ENCODE data around the gene HYKK. TPM values are rescaled to one million over a fixed set of nuclear protein-coding genes. Genes with fewer than 3 reads are reported as not detected.
"Not testable (repeated sequence)": the region's sequence is repeated elsewhere in the genome, so short reads cannot be mapped to it uniquely, and the experiment has no call there.

The HYKK gene
- total RNA-seq, 4 donors from 2014 or later: 8.0 to 31.9 (median 10.2) TPM

GRCh38 chr15:78542647-78543046 is 35.3 kb downstream of the HYKK start:
- TF ChIP-seq POLR2A (IDR thresholded peaks at IDR 0.05) (no peak), EP300 (IDR thresholded peaks at IDR 0.05) (no peak)
- TF ChIP-seq, protein P1, sequence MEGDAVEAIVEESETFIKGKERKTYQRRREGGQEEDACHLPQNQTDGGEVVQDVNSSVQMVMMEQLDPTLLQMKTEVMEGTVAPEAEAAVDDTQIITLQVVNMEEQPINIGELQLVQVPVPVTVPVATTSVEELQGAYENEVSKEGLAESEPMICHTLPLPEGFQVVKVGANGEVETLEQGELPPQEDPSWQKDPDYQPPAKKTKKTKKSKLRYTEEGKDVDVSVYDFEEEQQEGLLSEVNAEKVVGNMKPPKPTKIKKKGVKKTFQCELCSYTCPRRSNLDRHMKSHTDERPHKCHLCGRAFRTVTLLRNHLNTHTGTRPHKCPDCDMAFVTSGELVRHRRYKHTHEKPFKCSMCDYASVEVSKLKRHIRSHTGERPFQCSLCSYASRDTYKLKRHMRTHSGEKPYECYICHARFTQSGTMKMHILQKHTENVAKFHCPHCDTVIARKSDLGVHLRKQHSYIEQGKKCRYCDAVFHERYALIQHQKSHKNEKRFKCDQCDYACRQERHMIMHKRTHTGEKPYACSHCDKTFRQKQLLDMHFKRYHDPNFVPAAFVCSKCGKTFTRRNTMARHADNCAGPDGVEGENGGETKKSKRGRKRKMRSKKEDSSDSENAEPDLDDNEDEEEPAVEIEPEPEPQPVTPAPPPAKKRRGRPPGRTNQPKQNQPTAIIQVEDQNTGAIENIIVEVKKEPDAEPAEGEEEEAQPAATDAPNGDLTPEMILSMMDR (IDR thresholded peaks at IDR 0.05): no peak
- Histone ChIP-seq H3K4me1 (peaks cover 0 to 29% (median 11%) of the 10 kb centered on the region in 4 donors), H3K27ac (no peak overlapping the region), H3K27me3 (no peaks in the 10 kb centered on the region), H3K36me3 (peaks cover 0 to 53% (median 11%) of the 10 kb centered on the region in 3 donors), H3K9me3 (no peaks in the 10 kb centered on the region), H3K4me3 (no peak overlapping the region)
- WGBS, 2 donors: 93 to 96% methylated on average over 3 of the region's 3 CpGs
- no peak for DNase-seq (ENCODE audit: low spot score in 2 of 2)

DNA sequence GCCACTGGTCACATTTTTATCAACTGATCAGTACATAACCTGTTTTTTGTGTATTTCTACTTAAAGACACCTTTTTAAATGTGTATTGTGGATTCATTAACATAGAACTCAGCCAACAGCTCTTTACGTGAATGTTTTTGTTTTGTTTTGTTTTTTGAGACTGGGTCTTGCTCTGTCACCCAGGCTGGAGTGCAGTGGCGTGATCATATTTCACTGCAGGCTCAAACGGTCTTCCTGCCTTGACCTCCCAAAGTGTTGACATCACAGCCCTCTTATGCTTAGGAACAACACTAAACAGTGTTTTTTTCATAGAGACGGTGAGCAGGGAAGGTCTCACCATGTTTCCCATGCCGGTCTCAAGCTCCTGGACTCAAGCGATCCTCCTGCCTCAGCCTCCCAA is 42.8 kb downstream of the HYKK start:
- WGBS, 2 donors: 65 to 68% methylated on average over 6 of the region's 6 CpGs
- Histone ChIP-seq H3K36me3 (peaks cover 3 to 63% (median 11%) of the 10 kb centered on the region in 3 donors), H3K9me3 (no peaks in the 10 kb centered on the region), H3K4me1 (no peaks in the 10 kb centered on the region), H3K4me3 (no peak overlapping the region), H3K27ac (no peak overlapping the region), H3K27me3 (no peaks in the 10 kb centered on the region)
- TF ChIP-seq, protein P1 (IDR thresholded peaks at IDR 0.05): no peak
- TF ChIP-seq EP300 (IDR thresholded peaks at IDR 0.05): no peak
- no peak for TF ChIP-seq POLR2A (IDR thresholded peaks at IDR 0.05)
- no peak for DNase-seq (ENCODE audit: low spot score in 2 of 2)

GRCh38 chr15:78550815-78551214 is 43.4 kb downstream of the HYKK start:
- Histone ChIP-seq H3K27me3 (no peaks in the 10 kb centered on the region), H3K9me3 (no peaks in the 10 kb centered on the region), H3K4me1 (no peaks in the 10 kb centered on the region), H3K36me3 (peaks cover 3 to 57% (median 5%) of the 10 kb centered on the region in 3 donors), H3K27ac (no peak overlapping the region), H3K4me3 (no peak overlapping the region)
- WGBS, 2 donors: 71 to 79% methylated on average over 3 of the region's 3 CpGs
- no peak for DNase-seq (ENCODE audit: low spot score in 2 of 2)
- TF ChIP-seq POLR2A (IDR thresholded peaks at IDR 0.05) (no peak), EP300 (IDR thresholded peaks at IDR 0.05) (no peak)
- TF ChIP-seq, protein P1 (IDR thresholded peaks at IDR 0.05): no peak

DNA sequence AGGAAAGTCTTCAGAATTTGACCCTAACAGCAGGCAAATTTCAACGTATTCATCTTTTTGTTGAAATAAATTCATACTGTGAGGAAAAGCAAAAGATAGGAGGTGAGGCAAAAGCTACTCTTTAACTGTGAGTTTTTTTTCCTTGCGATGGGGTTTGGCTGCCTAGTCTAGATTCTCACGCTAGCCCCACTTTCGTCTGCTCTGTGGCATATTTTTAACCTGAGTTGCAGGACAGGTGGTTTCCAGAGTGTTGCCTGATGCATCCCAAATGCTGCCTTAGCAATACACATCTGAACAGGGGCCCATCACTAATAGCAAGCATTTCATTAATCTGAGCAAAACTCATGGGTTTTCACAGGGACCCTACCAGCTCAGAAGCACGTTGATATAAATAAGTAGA is 44.5 kb downstream of the HYKK start:
- DNase-seq (ENCODE audit: low spot score in 2 of 2): no peak
- Histone ChIP-seq H3K27ac (no peak overlapping the region), H3K36me3 (peaks cover 0 to 46% (median 3%) of the 10 kb centered on the region in 3 donors), H3K27me3 (no peaks in the 10 kb centered on the region), H3K9me3 (no peaks in the 10 kb centered on the region), H3K4me1 (no peaks in the 10 kb centered on the region), H3K4me3 (no peak overlapping the region)
- TF ChIP-seq POLR2A (IDR thresholded peaks at IDR 0.05): no peak
- TF ChIP-seq, protein P1 (IDR thresholded peaks at IDR 0.05): no peak
- no peak for TF ChIP-seq EP300 (IDR thresholded peaks at IDR 0.05)
- 86% methylated on average over 5 of the region's 5 CpGs for WGBS, 2 donors

GRCh38 chr15:78552597-78552996 is 45.2 kb downstream of the HYKK start:
- WGBS, 2 donors: 68 to 81% methylated on average over 5 of the region's 5 CpGs
- Histone ChIP-seq H3K4me1 (no peaks in the 10 kb centered on the region), H3K27ac (no peak overlapping the region), H3K4me3 (no peak overlapping the region), H3K9me3 (no peaks in the 10 kb centered on the region), H3K36me3 (peaks cover 0 to 39% (median 3%) of the 10 kb centered on the region in 3 donors), H3K27me3 (no peaks in the 10 kb centered on the region)
- DNase-seq (ENCODE audit: low spot score in 2 of 2): no peak
- TF ChIP-seq POLR2A (IDR thresholded peaks at IDR 0.05): no peak
- TF ChIP-seq EP300 (IDR thresholded peaks at IDR 0.05): no peak
- TF ChIP-seq, protein P1 (IDR thresholded peaks at IDR 0.05): no peak

DNA sequence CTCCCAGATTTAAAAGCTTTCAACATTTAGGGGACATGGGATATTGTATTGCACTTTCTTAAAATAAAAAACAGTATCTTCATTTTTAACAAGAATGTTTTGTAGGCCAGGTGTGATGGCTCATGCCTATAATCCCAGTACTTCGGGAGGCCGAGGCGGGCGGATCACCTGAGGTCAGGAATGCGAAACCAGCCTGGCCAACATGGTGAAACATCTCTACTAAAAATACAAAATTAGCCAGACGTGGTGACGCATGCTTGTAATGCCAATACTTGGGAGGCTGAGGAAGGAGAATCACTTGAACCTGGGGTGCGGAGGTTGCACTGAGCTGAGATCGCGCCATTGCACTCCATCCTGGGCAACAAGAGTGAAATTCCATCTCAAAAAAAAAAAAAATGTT is 52.8 kb downstream of the HYKK start:
- H3K4me3 ChIP-seq; H3K36me3 ChIP-seq; DNase-seq (ENCODE audit: low spot score in 2 of 2); H3K4me1 ChIP-seq; H3K9me3 ChIP-seq; H3K27ac ChIP-seq: not testable (repeated sequence)
- WGBS, 2 donors: 92 to 96% methylated on average over 10 of the region's 10 CpGs
- H3K27me3 ChIP-seq: peaks cover 0 to 22% of the 10 kb centered on the region in 2 donors
